HCT116 (cell line): ENCODE data around the gene DTD1.

Experiments used
- CEBPB ChIP-seq: IDR thresholded peaks from 2 replicates; pipeline ENCODE4 v1.6.1; 2012; ENCODE audit warnings: low read depth
- EGR1 ChIP-seq: IDR thresholded peaks from 2 replicates; pipeline ENCODE4 v1.6.1; 2012; ENCODE audit warnings: low read depth
- EZH2 ChIP-seq: fragments of 200-600 bp; sonication (generic); IDR thresholded peaks from 2 replicates; pipeline ENCODE4 v1.6.1; 2017; ENCODE audit warnings: antibody characterized with exemption, mixed run types
- EZH2phosphoT487 ChIP-seq: fragments of 200-600 bp; IDR thresholded peaks from 2 replicates; pipeline ENCODE4 v1.6.1; 2018; ENCODE audit warnings: antibody characterized with exemption, borderline replicate concordance
- JUND ChIP-seq: IDR thresholded peaks from 2 replicates; pipeline ENCODE4 v1.6.1; 2012
- POLR2A ChIP-seq: IDR thresholded peaks from 2 replicates; pipeline ENCODE4 v1.7.0; 2011; ENCODE audit warnings: borderline replicate concordance; ENCODE audit not compliant: insufficient read depth, insufficient read length; ENCODE audit errors: extremely low read depth
- POLR2AphosphoS5 ChIP-seq: IDR thresholded peaks from 2 replicates; pipeline ENCODE4 v1.6.1; 2011; ENCODE audit warnings: mild to moderate bottlenecking, low read depth, low read length, moderate library complexity
- SP1 ChIP-seq: IDR thresholded peaks from 2 replicates; pipeline ENCODE4 v1.6.1; 2012; ENCODE audit warnings: low read depth
- TCF7L2 ChIP-seq: IDR thresholded peaks from 2 replicates; pipeline ENCODE4 v1.7.0; 2011; ENCODE audit warnings: borderline replicate concordance, inconsistent platforms; ENCODE audit not compliant: insufficient read depth, insufficient read length; ENCODE audit errors: extremely low read depth
- TF ChIP-seq, protein P1 (sequence below), 3 experiments: fragments of 200-600 bp in 1 of 3; sonication (generic) in 1 of 3; IDR thresholded peaks in 2 of 3; conservative IDR thresholded peaks in 1 of 3; 2 replicates each; pipeline ENCODE4 v1.5.1; 2012 to 2017; ENCODE audit warnings: low read depth in 2 of 3, low read length in 2 of 3, antibody characterized with exemption in 1 of 3, borderline replicate concordance in 1 of 3, control low read depth in 1 of 3, mild to moderate bottlenecking in 1 of 3, mixed read lengths in 1 of 3, mixed run types in 1 of 3, moderate library complexity in 1 of 3; ENCODE audit not compliant: insufficient read depth in 1 of 3
- TF ChIP-seq, protein P2 (sequence below): IDR thresholded peaks from 2 replicates; pipeline ENCODE4 v1.6.1; 2012; ENCODE audit warnings: low read depth
- TF ChIP-seq, protein P3 (sequence below): IDR thresholded peaks from 2 replicates; pipeline ENCODE4 v1.6.1; 2012
- TF ChIP-seq, protein P4 (sequence below): IDR thresholded peaks from 2 replicates; pipeline ENCODE4 v1.6.1; 2012

DNA sequence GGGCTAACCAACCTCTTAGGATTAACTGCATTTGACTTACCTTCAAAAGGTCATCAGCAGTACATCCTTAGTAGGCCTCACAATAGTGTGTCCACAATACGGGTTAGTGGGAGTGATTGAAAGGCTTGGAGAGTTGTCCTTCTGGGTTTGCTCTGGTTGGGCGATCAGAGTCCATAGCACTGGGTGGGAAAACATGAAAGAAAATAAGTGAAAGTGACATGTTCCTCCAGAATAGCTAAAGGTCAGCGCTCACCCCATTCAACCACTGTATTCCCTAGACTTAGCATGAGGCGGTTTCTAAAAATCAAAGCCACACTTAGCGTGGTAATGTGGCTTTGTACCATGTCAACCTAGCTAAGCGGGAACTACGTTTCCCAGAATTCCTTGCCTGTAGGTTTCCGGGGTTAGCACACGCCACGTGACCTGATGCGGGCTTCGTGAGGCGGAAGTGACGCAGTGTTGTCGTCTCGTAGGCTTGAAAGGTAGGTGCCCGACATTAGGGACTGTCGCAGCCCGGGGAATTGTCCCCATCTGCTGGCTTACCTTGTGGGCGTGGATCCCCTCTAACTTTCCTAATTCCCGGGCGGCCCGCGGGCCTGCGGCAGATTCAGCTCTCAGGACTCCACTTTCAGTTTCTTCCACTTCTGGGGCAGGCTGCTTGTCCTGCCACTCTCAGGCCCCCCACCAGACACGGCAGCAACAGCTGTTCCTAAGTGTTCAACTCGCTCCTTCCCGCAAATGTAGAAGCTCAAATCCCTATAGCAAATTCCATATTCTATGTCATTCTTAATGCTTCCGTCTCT is 206.0 kb downstream of the DTD1 start:
- TF ChIP-seq CEBPB (no peak), POLR2AphosphoS5 (peak; percentile 85), SP1 (no peak; the same call in 1 of the 2 replicates), EZH2 (no peak), JUND (no peak), EGR1 (no peak), TCF7L2 (peak; percentile 86), EZH2phosphoT487 (no peak), POLR2A (peak; percentile 67)
- TF ChIP-seq, protein P1, sequence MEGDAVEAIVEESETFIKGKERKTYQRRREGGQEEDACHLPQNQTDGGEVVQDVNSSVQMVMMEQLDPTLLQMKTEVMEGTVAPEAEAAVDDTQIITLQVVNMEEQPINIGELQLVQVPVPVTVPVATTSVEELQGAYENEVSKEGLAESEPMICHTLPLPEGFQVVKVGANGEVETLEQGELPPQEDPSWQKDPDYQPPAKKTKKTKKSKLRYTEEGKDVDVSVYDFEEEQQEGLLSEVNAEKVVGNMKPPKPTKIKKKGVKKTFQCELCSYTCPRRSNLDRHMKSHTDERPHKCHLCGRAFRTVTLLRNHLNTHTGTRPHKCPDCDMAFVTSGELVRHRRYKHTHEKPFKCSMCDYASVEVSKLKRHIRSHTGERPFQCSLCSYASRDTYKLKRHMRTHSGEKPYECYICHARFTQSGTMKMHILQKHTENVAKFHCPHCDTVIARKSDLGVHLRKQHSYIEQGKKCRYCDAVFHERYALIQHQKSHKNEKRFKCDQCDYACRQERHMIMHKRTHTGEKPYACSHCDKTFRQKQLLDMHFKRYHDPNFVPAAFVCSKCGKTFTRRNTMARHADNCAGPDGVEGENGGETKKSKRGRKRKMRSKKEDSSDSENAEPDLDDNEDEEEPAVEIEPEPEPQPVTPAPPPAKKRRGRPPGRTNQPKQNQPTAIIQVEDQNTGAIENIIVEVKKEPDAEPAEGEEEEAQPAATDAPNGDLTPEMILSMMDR (IDR thresholded peaks at IDR 0.05 in 2 of 3, conservative IDR thresholded peaks at IDR 0.05 in 1 of 3; ENCODE audit: borderline replicate concordance in 1 of 3, insufficient read depth in 1 of 3, low read depth in 2 of 3, low read length in 2 of 3): no peak; a peak in 1 of 6 replicates
- TF ChIP-seq, protein P2, sequence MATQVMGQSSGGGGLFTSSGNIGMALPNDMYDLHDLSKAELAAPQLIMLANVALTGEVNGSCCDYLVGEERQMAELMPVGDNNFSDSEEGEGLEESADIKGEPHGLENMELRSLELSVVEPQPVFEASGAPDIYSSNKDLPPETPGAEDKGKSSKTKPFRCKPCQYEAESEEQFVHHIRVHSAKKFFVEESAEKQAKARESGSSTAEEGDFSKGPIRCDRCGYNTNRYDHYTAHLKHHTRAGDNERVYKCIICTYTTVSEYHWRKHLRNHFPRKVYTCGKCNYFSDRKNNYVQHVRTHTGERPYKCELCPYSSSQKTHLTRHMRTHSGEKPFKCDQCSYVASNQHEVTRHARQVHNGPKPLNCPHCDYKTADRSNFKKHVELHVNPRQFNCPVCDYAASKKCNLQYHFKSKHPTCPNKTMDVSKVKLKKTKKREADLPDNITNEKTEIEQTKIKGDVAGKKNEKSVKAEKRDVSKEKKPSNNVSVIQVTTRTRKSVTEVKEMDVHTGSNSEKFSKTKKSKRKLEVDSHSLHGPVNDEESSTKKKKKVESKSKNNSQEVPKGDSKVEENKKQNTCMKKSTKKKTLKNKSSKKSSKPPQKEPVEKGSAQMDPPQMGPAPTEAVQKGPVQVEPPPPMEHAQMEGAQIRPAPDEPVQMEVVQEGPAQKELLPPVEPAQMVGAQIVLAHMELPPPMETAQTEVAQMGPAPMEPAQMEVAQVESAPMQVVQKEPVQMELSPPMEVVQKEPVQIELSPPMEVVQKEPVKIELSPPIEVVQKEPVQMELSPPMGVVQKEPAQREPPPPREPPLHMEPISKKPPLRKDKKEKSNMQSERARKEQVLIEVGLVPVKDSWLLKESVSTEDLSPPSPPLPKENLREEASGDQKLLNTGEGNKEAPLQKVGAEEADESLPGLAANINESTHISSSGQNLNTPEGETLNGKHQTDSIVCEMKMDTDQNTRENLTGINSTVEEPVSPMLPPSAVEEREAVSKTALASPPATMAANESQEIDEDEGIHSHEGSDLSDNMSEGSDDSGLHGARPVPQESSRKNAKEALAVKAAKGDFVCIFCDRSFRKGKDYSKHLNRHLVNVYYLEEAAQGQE: no peak
- TF ChIP-seq, protein P3, sequence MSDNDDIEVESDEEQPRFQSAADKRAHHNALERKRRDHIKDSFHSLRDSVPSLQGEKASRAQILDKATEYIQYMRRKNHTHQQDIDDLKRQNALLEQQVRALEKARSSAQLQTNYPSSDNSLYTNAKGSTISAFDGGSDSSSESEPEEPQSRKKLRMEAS: peak; percentile 68
- TF ChIP-seq, protein P4, sequence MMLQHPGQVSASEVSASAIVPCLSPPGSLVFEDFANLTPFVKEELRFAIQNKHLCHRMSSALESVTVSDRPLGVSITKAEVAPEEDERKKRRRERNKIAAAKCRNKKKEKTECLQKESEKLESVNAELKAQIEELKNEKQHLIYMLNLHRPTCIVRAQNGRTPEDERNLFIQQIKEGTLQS: no peak
